KOPT-K1 (cell line): ENCODE data around the gene TMEM126B.
"Not testable (repeated sequence)": the region's sequence is repeated elsewhere in the genome, so short reads cannot be mapped to it uniquely, and the experiment has no call there.

Experiments used
- H3K27ac ChIP-seq: fragments of 200-600 bp; sonication (generic); 2 replicates; pipeline ENCODE4 v1.5.1; 2016; ENCODE audit warnings: antibody characterized with exemption, mild to moderate bottlenecking, low read depth, low read length; ENCODE audit not compliant: poor library complexity, severe bottlenecking
- H3K36me3 ChIP-seq: fragments of 200-600 bp; sonication (generic); 2 replicates; pipeline ENCODE4 v1.5.1; 2017; ENCODE audit warnings: antibody characterized with exemption, mild to moderate bottlenecking, low read length, moderate library complexity; ENCODE audit not compliant: insufficient read depth
- H3K9me3 ChIP-seq: fragments of 200-600 bp; sonication (generic); 2 replicates; pipeline ENCODE4 v1.5.1; 2017; ENCODE audit warnings: antibody characterized with exemption, low read length, mild to moderate bottlenecking; ENCODE audit not compliant: insufficient read depth, poor library complexity, severe bottlenecking

TMEM126B gene

DNA sequence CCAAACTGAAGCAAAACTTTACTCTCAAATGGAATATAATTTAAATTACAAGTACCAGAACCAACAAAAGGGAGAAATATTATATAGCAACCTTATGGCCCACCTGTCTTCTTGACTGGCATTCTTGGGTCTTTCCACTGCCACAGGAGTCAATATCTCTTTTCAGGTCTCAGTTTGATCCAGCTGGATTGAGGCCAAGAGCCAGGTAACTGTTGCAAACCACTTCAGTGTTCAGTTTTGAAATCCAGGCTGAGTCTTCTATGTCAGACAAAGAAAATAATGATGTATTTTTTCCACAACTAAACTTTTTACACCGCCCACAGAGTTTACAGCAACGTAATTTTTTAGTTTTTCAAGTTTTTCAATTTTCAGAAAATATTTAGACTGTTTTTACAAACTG, 1.9 kb upstream of the TMEM126B start:
- Histone ChIP-seq H3K9me3 (no peaks in the 10 kb centered on the region), H3K27ac (no peak overlapping the region), H3K36me3 (peaks cover 6% of the 10 kb centered on the region)

DNA sequence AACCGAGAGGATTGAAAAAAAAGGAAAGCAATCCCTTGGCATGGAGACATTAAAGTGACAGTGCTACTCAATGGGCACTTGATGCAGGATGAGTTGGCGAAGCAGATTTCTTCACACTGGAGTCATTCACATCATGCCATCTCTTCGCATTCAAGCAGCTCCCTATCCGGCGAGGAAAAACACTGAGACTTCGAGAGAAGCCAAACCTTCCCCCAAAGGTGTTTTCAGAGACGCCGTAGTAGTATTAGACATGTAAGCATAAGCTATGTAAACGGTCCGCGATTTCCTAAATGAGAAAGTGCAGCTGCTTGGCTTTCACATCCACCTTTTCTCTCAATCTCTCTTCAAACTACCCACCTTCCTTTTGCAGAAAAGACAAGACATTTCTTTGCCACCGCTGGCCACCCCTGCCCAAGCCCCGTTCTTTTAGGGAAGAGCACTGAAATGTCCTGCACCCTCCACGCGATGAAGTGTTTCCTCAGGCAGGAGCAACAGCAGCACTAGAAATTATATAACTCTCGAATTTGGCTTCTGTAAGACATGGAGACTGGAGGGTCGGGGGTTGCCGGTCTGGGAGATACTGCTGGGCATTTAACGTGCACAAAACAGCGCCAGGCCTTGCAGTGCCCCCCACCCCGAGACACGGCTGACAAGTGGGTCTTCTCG, 928 bp upstream of the TMEM126B start, which contains the start of gene DLG2:
TSS of gene DLG2 (minus strand) at position 13 of the 666 bp plus-strand sequence.
- Histone ChIP-seq H3K27ac (peak within 1 kb of the TSS; percentile 46), H3K9me3 (no peaks in the 10 kb centered on the region), H3K36me3 (peaks cover 13% of the 10 kb centered on the region)

DNA sequence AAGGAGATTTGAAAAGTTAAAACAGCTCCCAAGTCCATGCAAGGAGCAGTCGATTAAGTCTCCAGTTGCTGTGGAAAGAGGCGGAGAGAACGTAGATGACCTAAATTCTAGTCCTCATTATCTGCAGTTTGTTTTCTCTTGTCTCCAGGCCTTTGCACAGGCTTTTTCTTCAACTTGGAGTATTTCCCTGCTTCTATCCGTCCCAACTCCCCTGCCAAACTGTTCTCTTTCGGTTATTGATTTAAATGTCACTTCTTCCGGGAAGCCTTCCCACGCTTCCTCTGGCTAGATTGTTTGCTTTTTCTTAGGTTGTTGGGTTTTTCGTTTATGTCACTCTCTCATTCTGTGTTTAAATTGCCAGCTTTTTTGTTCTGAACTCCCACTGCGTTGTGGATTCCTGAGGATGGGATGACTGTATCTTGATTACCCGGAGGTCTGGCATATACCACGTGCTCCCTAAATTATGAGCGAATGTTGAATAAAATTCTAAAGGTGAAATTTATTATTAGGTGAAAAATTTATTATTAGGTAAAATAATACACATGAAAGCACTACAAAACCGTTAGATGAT, 463 bp downstream of the TMEM126B start:
- peak overlapping the region; percentile 62 for H3K27ac ChIP-seq

DNA sequence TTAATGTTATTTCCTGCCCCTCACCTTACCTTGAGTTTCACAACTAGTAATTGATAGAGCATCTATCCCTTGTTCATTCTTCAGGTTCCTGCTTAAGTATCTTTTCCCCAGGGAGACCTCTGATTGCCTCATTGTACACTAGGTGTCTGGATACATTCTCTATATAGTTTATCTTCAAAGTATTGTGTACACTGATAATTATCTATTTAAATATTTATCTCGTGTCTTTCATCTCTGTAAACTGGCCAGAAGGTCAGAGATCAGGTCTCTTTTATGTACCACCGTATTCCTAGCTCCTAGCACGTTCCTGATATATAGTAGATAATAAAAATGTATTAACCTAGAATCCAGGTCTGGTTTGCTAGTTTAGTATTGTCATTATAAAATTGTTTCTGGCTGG, 6.4 kb downstream of the TMEM126B start:
- Histone ChIP-seq H3K36me3 (peaks cover 72% of the 10 kb centered on the region), H3K27ac (no peak overlapping the region), H3K9me3 (no peaks in the 10 kb centered on the region)

More for the DNA sequence above, 463 bp downstream of the TMEM126B start:
- H3K9me3 ChIP-seq: no peaks in the 10 kb centered on the region
- peaks cover 19% of the 10 kb centered on the region for H3K36me3 ChIP-seq

DNA sequence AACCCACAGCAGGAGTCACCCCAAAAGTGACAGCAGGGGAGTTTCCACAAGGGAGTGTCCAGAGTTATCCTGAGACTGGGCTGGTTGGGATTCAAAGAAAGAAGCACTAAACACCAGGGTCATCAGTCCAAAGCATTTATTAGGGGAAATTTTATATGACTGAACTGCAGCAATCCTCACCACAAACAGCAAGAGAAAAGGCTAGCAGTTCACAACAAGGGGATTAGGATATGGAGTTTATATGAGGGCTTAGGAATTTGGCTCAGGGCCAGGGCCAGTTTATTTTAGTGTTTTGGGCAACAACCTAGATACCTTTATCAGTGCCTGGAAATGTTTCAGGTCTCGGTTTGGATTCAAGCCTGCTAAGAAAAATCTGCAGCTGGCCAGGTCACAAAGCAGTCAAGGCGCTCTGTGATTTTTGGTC, 14.8 kb downstream of the TMEM126B start:
- Histone ChIP-seq H3K36me3 (peaks cover 11% of the 10 kb centered on the region; the same call in 1 of the 2 replicates), H3K9me3 (no peaks in the 10 kb centered on the region), H3K27ac (no peak overlapping the region)

DNA sequence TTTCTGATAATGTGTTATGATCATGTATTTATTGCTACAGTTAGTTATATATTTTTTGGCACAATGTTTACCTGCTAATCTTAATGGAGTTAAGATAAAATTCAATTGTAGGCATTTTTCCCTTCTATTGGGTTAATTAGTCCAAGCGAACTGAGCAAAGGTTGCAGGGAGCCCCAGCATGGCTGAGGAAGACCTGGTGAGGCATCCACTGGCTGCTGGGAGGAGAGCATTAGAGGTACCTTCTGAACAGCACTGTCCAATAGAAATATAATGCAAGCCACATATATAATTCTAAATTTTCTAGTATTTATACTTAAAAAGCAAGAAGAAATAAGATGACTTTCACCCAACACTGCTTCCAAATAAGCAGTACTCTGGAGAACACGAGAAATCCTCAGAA, 18.7 kb downstream of the TMEM126B start:
- Histone ChIP-seq H3K9me3 (no peaks in the 10 kb centered on the region), H3K36me3 (peaks cover 19% of the 10 kb centered on the region), H3K27ac (peak overlapping the region; percentile 67)

DNA sequence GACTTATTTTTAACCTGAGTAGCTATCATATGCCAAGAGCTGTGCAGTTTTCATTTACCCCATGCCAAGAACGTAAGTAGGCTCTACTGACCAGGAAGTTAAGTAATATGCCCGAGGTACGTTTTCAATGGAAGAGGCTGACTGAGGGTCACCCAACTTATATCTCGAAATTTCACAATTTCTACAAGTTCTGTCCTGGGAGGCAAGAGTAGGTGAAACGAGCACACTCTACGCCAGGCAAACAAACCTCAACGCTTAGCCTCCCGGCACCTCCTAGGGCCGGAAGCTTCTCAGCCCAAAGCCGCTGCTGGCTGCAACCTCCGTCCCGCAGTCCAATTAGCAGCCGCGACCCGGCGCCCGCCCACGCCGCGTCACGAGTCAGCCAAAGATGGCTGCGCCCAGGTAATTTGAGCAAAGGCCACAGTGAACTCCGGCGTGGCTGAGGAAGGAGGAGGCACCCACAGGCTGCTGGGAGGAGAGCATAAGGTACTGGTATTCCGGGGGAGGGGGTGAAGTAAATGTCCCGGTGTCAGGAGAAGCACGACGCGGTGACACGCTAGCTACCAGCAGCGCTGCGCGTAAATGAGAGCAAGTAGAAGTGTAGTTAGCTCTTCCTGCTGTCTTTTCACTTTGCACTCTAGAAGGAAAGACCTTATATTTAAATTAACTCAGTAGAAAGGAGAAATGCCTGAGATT, 19.4 kb downstream of the TMEM126B start, which contains the start of gene TMEM126A:
TSS of gene TMEM126A (plus strand) at position 364 of the 696 bp plus-strand sequence. CDS start 2,289 bp downstream, outside the sequence.
- peak within 1 kb of the TSS; percentile 67 for H3K27ac ChIP-seq

DNA sequence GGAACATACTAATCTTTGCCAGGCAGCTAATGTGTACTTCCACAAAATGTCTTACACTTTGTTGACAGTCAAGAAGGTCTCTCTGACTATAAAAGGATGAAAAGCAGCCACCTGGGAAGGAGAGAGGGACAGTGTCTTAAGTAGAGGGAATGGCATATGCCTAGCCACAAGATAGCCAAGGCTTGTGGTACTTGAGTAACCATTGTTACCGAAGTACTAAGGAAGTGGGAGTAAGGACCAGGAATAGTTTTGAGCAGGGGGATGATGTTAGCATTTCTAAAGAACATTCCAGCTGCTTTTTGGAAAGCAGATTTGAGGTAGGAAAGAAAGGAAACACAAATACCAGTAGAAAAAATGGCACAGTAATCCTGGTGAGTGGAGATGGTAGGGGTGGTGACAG, 22.7 kb downstream of the TMEM126B start:
- Histone ChIP-seq H3K9me3 (no peaks in the 10 kb centered on the region), H3K27ac (no peak overlapping the region), H3K36me3 (peaks cover 53% of the 10 kb centered on the region)

More for the DNA sequence above, 19.4 kb downstream of the TMEM126B start, which contains the start of gene TMEM126A:
- H3K9me3 ChIP-seq: no peaks in the 10 kb centered on the region
- H3K36me3 ChIP-seq: peaks cover 21% of the 10 kb centered on the region

DNA sequence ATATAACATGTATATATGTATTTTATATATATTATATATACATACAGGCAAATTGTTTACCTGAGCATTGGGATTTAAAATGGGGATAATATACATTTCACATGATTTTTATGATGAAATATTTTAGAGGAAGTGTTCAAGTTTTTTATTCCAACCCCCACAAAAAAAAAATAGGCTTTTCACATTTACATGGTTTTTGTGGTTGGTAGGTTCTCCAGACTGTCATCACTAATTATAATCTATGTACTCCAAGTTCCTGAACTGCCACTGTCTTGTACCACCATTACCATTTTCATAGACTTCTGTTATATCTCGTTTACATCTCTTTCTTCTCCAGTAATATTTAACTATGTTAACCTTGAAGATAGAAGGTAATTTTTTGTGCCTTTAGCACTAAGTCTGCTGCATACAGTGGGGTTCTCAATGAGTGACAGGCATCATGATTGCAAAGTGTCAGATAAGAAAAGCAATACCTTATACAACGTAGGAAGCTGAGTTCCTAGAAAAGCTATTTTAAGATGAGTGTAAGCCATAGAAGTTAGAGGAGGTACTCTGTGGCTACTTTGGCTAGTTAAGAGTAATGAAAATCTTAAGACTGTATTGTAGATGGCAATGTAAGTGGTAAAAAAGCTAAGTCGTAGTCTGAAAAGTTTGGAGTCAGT, 24.5 kb downstream of the TMEM126B start:
- peaks cover 71% of the 10 kb centered on the region for H3K36me3 ChIP-seq
- H3K27ac ChIP-seq: no peak overlapping the region
- no peaks in the 10 kb centered on the region for H3K9me3 ChIP-seq

DNA sequence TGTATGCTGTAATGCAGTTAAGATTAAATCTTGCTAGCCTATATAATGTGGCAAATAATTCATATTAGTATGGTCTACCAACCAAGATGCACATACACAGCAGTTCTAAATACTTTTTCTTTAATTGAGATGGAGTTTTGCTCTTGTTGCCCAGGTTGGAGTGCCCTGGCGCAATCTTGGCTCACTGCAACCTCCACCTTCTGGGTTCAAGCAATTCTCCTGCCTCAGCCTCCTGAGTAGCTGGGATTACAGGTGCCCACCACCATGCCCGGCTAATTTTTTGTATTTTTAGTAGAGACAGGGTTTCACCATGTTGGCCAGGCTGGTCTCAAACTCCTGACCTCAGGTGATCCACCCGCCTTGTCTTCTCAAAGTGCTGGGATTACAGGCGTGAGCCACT, 25.9 kb downstream of the TMEM126B start:
- peaks cover 85% of the 10 kb centered on the region for H3K36me3 ChIP-seq
- H3K27ac ChIP-seq: not testable (repeated sequence)

DNA sequence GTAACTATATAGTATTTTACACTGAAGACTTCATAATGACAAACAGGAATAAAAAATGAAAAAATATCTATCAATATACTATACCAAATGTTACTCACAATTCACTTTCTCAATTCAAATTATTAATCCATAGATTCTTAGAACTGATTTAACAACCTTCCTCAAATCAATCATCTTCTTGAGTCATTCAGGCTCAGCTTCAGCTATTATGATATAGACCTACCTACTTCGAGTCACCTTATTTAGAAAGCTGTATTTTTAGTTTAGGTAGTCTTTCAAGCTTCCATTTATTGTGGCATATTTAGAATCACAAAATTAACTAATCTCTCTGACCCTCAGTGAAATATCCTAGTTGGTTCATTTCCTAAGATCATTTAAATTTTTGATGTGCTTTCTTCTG, 28.4 kb downstream of the TMEM126B start:
- Histone ChIP-seq H3K27ac (no peak overlapping the region), H3K36me3 (peaks cover 92% of the 10 kb centered on the region), H3K9me3 (no peaks in the 10 kb centered on the region)

More for the DNA sequence above, 25.9 kb downstream of the TMEM126B start:
- not testable (repeated sequence) for H3K9me3 ChIP-seq

DNA sequence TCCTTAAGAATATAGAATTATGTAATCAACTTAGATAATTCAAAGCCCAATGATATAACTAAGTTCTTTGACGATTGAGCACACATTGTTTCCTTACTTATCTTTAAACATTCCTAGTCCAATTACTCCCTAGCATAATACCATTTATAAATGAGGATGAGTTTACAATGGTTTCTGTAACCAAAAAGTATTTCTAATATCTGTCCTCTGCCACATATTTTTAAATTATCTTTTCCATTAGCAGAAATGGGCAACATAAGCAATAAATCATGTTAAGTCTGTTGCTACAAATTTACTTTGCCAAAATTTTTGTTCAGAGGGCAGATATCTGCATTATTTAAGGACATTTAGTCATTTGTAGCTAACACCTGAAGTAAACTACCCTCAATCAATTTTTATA, 29.8 kb downstream of the TMEM126B start:
- Histone ChIP-seq H3K9me3 (no peaks in the 10 kb centered on the region), H3K36me3 (peaks cover 97% of the 10 kb centered on the region), H3K27ac (no peak overlapping the region)

DNA sequence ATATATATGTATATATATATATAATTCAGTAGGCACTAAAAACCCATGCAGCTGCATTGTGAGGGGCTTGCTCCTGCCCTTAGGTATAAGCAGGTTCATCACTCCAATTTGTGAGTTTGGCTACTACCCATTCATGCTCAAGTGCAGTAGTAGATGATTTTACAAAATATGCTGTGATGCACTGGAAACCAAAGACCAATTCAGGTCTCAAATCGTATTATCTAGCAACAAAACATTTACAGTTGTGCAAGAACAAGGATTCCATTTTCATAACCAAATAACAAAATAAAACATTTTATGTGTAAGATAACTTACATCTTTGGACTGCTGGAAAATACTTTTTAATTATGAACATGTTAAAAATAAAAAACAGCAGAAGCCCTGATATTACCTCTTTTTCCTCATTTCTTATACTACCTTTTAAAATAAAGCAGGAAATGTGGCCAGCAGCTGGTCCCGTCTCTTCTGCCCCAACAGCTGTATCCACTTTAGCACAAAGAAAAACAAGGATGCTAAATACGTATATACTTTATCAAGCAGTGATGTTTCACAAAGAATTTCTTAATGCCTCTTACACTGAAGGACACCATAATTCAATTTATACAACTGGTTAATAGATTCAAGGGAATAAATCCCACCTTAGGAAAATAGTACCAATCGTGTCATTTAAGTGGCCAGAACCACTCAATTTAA, 33.7 kb downstream of the TMEM126B start:
- Histone ChIP-seq H3K27ac (no peak overlapping the region), H3K36me3 (peaks cover 62% of the 10 kb centered on the region), H3K9me3 (no peaks in the 10 kb centered on the region)

DNA sequence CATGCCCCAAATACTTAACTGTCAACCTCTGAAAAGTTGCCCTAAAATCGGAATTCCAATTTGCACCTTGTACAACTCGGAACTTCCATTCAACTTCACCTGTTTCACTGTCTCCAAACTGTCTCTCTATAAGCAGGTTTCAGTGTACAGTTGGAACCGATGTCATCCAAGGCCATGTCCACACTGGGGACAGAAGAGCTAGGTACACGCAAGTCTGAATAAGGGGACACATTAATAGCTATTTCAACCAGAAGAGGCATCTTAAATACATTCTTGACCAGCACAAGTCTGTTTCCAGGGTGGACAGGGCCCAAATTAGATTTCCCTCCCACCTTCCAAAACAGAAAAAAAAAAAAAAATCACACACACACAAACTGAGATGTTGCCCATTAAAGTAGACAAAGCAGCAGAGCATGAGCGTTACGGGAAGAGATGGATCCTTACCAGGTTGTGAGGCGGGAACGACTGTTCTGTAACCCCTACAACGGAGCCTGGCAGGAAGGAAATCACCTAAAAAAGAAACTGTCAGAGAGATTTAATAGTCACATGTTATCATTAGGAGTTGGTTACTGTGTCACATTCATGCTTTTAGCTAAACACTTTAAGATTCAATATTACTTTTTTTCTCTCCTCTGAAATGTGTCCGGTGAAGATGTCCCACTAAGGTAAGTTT, 34.8 kb downstream of the TMEM126B start:
- Histone ChIP-seq H3K9me3 (no peaks in the 10 kb centered on the region), H3K27ac (peak overlapping the region; percentile 97), H3K36me3 (peaks cover 51% of the 10 kb centered on the region)
